Hair follicular keratinocyte (primary cell): Measurements from ENCODE around the gene PEX7. TPM values are rescaled to one million over a fixed set of nuclear protein-coding genes. Genes with fewer than 3 reads are reported as not detected.

Source experiments
- total RNA-seq: library from RNA; depleted of rRNA; stranded (reverse); fragments of >200 nt; gene quantifications from 2 replicates; pipeline ENCODE4 v1.2.3, GENCODE V29; 2015

Gene PEX7, protein sequence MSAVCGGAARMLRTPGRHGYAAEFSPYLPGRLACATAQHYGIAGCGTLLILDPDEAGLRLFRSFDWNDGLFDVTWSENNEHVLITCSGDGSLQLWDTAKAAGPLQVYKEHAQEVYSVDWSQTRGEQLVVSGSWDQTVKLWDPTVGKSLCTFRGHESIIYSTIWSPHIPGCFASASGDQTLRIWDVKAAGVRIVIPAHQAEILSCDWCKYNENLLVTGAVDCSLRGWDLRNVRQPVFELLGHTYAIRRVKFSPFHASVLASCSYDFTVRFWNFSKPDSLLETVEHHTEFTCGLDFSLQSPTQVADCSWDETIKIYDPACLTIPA
- 10.1 and 16.5 TPM in 2 replicates for total RNA-seq

DNA sequence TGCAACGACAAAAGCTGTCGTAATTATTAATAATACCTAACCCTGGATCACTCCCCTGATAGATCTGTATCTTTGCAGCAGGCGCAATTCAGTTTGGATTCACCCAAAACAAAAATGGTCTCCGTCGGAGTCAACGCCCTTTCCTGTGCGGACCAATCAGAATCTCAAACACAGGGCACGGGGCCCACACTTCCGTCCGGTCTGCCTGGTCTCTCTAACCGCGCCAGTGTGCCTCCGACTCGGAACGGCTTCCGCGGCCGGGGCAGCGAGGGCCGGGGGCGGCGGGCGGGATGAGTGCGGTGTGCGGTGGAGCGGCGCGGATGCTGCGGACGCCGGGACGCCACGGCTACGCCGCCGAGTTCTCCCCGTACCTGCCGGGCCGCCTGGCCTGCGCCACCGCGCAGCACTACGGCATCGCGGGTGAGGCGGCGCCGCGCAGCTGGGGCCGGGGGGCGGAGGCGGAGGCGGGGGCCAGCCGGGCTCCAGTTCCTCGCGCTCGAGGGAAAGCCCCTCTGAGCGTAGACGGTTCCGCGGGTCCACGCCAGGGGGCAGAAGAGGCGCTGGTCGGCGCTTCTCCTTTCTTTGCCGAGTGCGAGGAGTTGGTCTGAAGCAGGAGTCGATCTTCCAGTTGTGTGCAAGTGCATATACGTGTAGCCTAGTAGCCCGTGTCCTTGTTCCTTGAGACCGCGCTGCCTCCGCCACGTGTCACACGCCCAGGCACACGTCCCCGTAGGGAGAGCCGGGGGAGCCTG, at the start of gene PEX7:
TSS of gene PEX7 (plus strand) at position 217 of the 752 bp plus-strand sequence. CDS start at position 291, 74 bp downstream.

DNA sequence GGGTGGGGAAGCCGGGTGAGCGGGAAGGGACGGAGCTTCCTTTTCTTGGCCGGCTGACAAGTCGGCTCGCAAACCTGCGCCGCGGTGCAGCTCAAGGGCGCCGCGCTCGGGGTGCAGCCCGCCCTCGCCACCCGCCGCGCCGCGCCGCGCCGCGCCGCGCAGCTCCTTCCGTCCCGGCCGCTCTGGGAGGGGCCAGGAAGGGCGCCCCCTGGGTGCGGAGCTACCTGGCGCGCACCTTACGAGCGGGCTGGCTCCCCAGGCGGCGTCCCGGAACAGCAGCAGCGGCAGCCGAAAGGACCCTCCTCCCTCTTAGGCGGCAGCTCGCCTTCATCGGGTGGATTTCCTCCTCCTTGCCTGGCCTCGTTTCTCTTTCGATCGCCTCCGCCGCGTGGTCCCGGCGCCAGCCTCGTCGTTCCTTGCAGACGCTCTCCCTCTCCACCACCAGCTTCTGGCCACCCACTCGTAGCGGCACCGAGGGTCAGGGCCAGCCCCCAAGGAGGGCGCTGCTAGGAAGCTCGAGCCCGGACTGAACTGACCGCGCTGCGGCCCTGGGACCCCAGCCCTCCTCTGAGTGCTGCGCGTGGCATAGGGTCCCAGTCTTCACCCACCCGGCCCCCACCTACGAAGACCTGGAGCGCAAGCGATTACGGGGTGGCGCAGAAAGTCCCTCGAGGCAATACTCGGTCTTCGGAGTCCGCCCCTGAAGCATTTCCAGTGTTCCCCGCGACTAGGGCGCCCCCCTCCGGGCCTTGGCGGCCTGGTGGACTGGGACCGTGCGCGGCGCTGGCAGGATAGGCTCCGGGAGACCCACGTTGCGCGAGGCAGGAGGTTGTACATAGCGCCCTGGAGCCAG, 29.8 kb upstream of the PEX7 start, which contains the start of gene MAP3K5:
TSS of gene MAP3K5 (minus strand) at position 68 of the 853 bp plus-strand sequence. CDS start 320 bp downstream, outside the sequence.

GRCh38 chr6:136921936-136922684, 99.7 kb downstream of the PEX7 start, which contains the start of gene SLC35D3:
SLC35D3 (plus strand) TSS chr6:136922301; CDS start chr6:136922429, 128 bp downstream.

Other genes starting within 250 kb of the PEX7 start
- 5.3 and 7.1 TPM in 2 replicates for gene MAP3K5, start 30.1 kb upstream of the PEX7 start, total RNA-seq
- not detected in 2 replicates for gene SLC35D3, start 99.7 kb downstream of the PEX7 start, total RNA-seq
- gene IL20RA, start 222.4 kb downstream of the PEX7 start, total RNA-seq: 1.0 and 2.0 TPM in 2 replicates